Body of pancreas (tissue), 4 donors: Measurements from ENCODE around the gene DEK. TPM values are rescaled to one million over a fixed set of nuclear protein-coding genes. Genes with fewer than 3 reads are reported as not detected.
A peak's percentile ranks its signal among the peaks of the same experiment; 100 is the strongest.
"Not testable (repeated sequence)": the region's sequence is repeated elsewhere in the genome, so short reads cannot be mapped to it uniquely, and the experiment has no call there.

ENCODE experiments used
- ATAC-seq: fragments of 150-250 bp; one replicate; pipeline ENCODE4 v1.9.1; 2016
- DNase-seq, 4 donors: peaks; one replicate each; pipeline ENCODE4 v3.0.0-alpha.2; 2019
- H3K27ac ChIP-seq, 4 donors: fragments of 200-600 bp; sonication (generic); 1 replicate in 3 of 4; 2 replicates in 1 of 4; pipeline versions ENCODE4 v1.5.1 to v1.6.1; 2016 to 2019; ENCODE audit warnings: mild to moderate bottlenecking in 1 of 4, mixed read lengths in 1 of 4, moderate library complexity in 1 of 4
- H3K27me3 ChIP-seq, 2 donors: fragments of 200-600 bp; sonication (generic); one replicate each; pipeline ENCODE4 v1.6.0; 2016; ENCODE audit warnings: mild to moderate bottlenecking in 1 of 2
- H3K36me3 ChIP-seq, 2 donors: fragments of 200-600 bp; sonication (generic); replicated peaks in 1 of 2; 2 replicates each; pipeline ENCODE4 v1.5.1; 2016; ENCODE audit warnings: low read depth in 2 of 2; ENCODE audit not compliant: insufficient read depth in 1 of 2
- H3K4me1 ChIP-seq: fragments of 200-600 bp; sonication (generic); one replicate; pipeline ENCODE4 v1.6.0; 2016
- H3K4me3 ChIP-seq, 2 donors: fragments of 200-600 bp; sonication (generic); 1 replicate in 1 of 2; 2 replicates in 1 of 2; pipeline ENCODE4 v1.5.1; 2016 to 2019
- H3K9me3 ChIP-seq, 3 donors: fragments of 200-600 bp; sonication (generic); 1 replicate in 2 of 3; 2 replicates in 1 of 3; pipeline ENCODE4 v1.5.1; 2016
- POLR2A ChIP-seq, 3 donors: fragments of 450-650 bp; IDR thresholded peaks; one replicate each; pipeline ENCODE4 v1.6.1; 2016; ENCODE audit warnings: antibody characterized with exemption in 3 of 3, mild to moderate bottlenecking in 2 of 3
- WGBS, 2 donors: methylation state at CpG; one replicate each; pipeline ENCODE4 v1.1.5; 2017; 5-methylcytosine and 5-hydroxymethylcytosine counted together
- intact Hi-C: fragments of 100-400 bp; cut with DNase I; formaldehyde crosslinking; loops from one replicate; pipeline ENCODE4 v1.15.1; 2023
- total RNA-seq, 2 donors: library from RNA; depleted of rRNA; stranded (reverse); fragments of >200 nt; gene quantifications; one replicate each; pipeline ENCODE4 v1.1.0, GENCODE V29; 2016
- TF ChIP-seq, protein P1 (sequence below), 7 experiments: fragments of 450-650 bp in 4 of 7; fragments of 200-600 bp in 3 of 7; sonication (generic) in 3 of 7; IDR thresholded peaks; one replicate each; pipeline ENCODE4 v1.5.1; 2016 to 2019; ENCODE audit warnings: antibody characterized with exemption in 7 of 7

The DEK gene
- total RNA-seq, 2 donors from 2014 or later = 67.2 to 72.9 TPM

DNA sequence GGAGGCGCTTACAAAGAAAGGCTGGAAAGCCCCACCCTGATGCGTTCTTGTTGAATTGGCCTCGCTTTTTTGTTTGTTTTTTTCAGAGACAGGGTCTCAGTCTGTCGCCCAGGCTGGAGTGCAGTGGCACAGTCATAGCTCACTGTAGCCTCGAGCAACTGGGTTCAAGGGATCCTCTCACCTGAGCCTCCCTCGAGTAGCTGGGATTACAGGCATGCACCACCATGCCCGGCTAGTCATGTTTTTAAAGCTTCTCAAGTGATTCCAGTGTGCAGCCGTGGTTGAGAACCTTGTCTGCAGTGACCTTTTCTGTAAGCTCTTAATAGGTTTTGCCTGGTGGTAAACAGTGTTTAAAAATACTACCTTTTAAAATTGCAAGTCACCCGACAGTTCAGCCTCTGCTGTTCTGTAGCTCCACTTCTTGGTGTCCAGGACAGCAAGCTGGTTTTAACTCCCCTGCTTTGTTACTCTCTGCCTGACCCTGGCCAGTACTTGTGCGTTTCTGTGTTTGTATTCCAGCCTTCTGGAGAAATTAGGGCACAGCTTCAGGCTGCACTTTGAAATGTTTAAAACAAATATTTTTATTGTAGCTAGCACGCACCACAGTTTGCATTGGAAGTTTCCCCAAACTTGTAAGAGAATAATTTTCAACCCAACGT lies 54.7 kb downstream of the DEK start:
- intact Hi-C loops = no loop called here
- no peaks in the 10 kb centered on the region for H3K9me3 ChIP-seq
- ATAC-seq = no peak
- peak in 1 of 4 donors; percentile 20 for DNase-seq
- H3K27me3 ChIP-seq = no peaks in the 10 kb centered on the region
- H3K27ac ChIP-seq = no peak overlapping the region
- no peak for TF ChIP-seq POLR2A (IDR thresholded peaks at IDR 0.05)
- TF ChIP-seq, protein P1, sequence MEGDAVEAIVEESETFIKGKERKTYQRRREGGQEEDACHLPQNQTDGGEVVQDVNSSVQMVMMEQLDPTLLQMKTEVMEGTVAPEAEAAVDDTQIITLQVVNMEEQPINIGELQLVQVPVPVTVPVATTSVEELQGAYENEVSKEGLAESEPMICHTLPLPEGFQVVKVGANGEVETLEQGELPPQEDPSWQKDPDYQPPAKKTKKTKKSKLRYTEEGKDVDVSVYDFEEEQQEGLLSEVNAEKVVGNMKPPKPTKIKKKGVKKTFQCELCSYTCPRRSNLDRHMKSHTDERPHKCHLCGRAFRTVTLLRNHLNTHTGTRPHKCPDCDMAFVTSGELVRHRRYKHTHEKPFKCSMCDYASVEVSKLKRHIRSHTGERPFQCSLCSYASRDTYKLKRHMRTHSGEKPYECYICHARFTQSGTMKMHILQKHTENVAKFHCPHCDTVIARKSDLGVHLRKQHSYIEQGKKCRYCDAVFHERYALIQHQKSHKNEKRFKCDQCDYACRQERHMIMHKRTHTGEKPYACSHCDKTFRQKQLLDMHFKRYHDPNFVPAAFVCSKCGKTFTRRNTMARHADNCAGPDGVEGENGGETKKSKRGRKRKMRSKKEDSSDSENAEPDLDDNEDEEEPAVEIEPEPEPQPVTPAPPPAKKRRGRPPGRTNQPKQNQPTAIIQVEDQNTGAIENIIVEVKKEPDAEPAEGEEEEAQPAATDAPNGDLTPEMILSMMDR (IDR thresholded peaks at IDR 0.05) = no peak
- 68 to 71% methylated on average over 12 of the region's 12 CpGs for WGBS, 2 donors
- peaks cover 0 to 2% of the 10 kb centered on the region in 2 donors for H3K36me3 ChIP-seq
- peaks cover 5% of the 10 kb centered on the region for H3K4me1 ChIP-seq
- H3K4me3 ChIP-seq = no peak overlapping the region

DNA sequence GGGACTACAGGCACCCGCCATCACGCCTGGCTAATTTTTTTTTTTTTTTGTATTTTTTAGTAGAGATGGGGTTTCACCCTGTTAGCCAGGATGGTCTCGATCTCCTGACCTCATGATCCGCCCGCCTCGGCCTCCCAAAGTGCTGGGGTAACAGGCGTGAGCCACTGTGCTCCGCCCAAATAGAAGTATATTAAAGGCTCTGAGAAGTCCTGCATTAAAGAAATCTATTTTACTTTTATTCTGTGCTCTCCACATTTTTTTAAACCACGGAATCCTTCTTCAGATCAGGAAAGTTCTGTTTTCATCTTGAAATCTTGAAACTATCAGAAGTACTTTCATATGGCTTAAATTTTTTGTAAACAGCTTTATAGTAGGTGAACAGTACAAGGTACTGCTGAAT lies 55.6 kb downstream of the DEK start:
- ATAC-seq, intact Hi-C loops: not testable (repeated sequence)

DNA sequence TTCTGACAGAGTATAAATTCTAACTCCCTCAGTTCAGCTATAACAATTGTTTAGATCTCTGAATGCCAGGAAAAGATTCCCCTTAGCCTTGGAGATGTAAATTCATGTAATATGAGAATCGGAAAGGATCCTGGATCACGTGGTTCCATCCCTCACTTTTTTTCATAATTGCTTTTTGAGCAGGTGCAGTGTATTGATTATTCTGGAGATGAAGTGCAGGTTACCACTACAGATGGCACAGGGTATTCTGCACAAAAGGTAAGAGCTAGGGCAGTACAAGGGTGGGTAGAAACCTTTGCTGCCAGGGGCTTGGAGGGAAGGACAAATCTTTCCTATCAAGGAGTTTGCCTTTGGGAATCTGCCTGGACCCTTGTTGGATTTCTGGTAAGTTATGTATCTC lies 56.4 kb downstream of the DEK start:
- Histone ChIP-seq H3K4me3 (no peak overlapping the region), H3K27ac (no peak overlapping the region), H3K36me3 (peaks cover 0 to 3% of the 10 kb centered on the region in 2 donors), H3K27me3 (no peaks in the 10 kb centered on the region), H3K9me3 (no peaks in the 10 kb centered on the region), H3K4me1 (peaks cover 5% of the 10 kb centered on the region)
- intact Hi-C loops = no loop called here
- DNase-seq (no peak), ATAC-seq (no peak)
- TF ChIP-seq, protein P1 (IDR thresholded peaks at IDR 0.05) = no peak
- TF ChIP-seq POLR2A (IDR thresholded peaks at IDR 0.05) = no peak
- WGBS, 2 donors = 17 to 32% methylated on average over 2 of the region's 2 CpGs

More for the DNA sequence above, 55.6 kb downstream of the DEK start:
- H3K4me3 ChIP-seq, H3K36me3 ChIP-seq, H3K9me3 ChIP-seq, H3K27ac ChIP-seq, DNase-seq, H3K4me1 ChIP-seq, H3K27me3 ChIP-seq: not testable (repeated sequence)
- 92 to 95% methylated on average over 9 of the region's 9 CpGs for WGBS, 2 donors

GRCh38 chr6:18207438-18207837 lies 56.9 kb downstream of the DEK start:
- Histone ChIP-seq H3K4me3 (no peak overlapping the region), H3K9me3 (no peaks in the 10 kb centered on the region), H3K27ac (no peak overlapping the region), H3K27me3 (no peaks in the 10 kb centered on the region), H3K4me1 (peaks cover 5% of the 10 kb centered on the region), H3K36me3 (peaks cover 0 to 5% of the 10 kb centered on the region in 2 donors)
- ATAC-seq (no peak), DNase-seq (peak in 1 of 4 donors; percentile 9)
- intact Hi-C loops = no loop called here
- WGBS, 2 donors = 58 to 74% methylated on average over 8 of the region's 8 CpGs
- TF ChIP-seq POLR2A (IDR thresholded peaks at IDR 0.05) = no peak
- TF ChIP-seq, protein P1 (IDR thresholded peaks at IDR 0.05) = no peak

- ATAC-seq (no peak), DNase-seq (no peak)
- Histone ChIP-seq H3K36me3 (peaks cover 0 to 5% of the 10 kb centered on the region in 2 donors), H3K27ac (no peak overlapping the region), H3K9me3 (no peaks in the 10 kb centered on the region), H3K4me3 (no peak overlapping the region), H3K4me1 (peaks cover 5% of the 10 kb centered on the region), H3K27me3 (no peaks in the 10 kb centered on the region)
- intact Hi-C loops = no loop called here
- TF ChIP-seq POLR2A (IDR thresholded peaks at IDR 0.05) = no peak
- TF ChIP-seq, protein P1 (IDR thresholded peaks at IDR 0.05) = no peak
- WGBS, 2 donors = 90 to 96% methylated on average over 6 of the region's 6 CpGs
Measured at GRCh38 chr6:18206591-18206990, 57.7 kb downstream of the DEK start.
